Neuronal stem cell (in vitro differentiated cells): ENCODE measurements around the gene TIMP2.
A peak's percentile ranks its signal among the peaks of the same experiment; 100 is the strongest.
"Not testable (repeated sequence)": the region's sequence is repeated elsewhere in the genome, so short reads cannot be mapped to it uniquely, and the experiment has no call there.

Experiments used
- DNase-seq: peaks from one replicate; pipeline ENCODE4 v3.0.0-alpha.2; 2013; ENCODE audit warnings: low spot score
- H2AFZ ChIP-seq: one replicate; pipeline ENCODE4 v1.6.1; 2013; ENCODE audit warnings: mild to moderate bottlenecking, low read length, inconsistent platforms
- H2AK5ac ChIP-seq: 2 replicates; pipeline ENCODE4 v1.6.1; 2013; ENCODE audit warnings: low read depth, mild to moderate bottlenecking, inconsistent platforms, low read length, moderate library complexity, mixed read lengths
- H2BK120ac ChIP-seq: 2 replicates; pipeline ENCODE4 v1.6.1; 2013; ENCODE audit warnings: low read depth, mild to moderate bottlenecking, inconsistent platforms, low read length, moderate library complexity, mixed read lengths
- H2BK12ac ChIP-seq: one replicate; pipeline ENCODE4 v1.6.1; 2013; ENCODE audit warnings: low read length, inconsistent platforms
- H2BK15ac ChIP-seq: 2 replicates; pipeline ENCODE4 v1.6.1; 2013; ENCODE audit warnings: mild to moderate bottlenecking, low read length, inconsistent platforms, mixed read lengths
- H2BK5ac ChIP-seq: one replicate; pipeline ENCODE4 v1.6.1; 2013; ENCODE audit warnings: inconsistent platforms, mild to moderate bottlenecking, low read length, moderate library complexity
- H3K14ac ChIP-seq: one replicate; pipeline ENCODE4 v1.6.1; 2013; ENCODE audit warnings: low read length, inconsistent platforms
- H3K18ac ChIP-seq: 2 replicates; pipeline ENCODE4 v1.6.1; 2013; ENCODE audit warnings: low read length, inconsistent platforms
- H3K23ac ChIP-seq: 2 replicates; pipeline ENCODE4 v1.6.1; 2013; ENCODE audit warnings: low read depth, mild to moderate bottlenecking, mixed read lengths, low read length, inconsistent platforms; ENCODE audit not compliant: poor library complexity
- H3K27ac ChIP-seq: replicated peaks from 3 replicates; pipeline ENCODE4 v1.5.1; 2013; ENCODE audit warnings: low read length, inconsistent platforms
- H3K27me3 ChIP-seq, 3 experiments: 2 replicates each; pipeline ENCODE4 v1.6.1; 2013; ENCODE audit warnings: low read length in 3 of 3, mild to moderate bottlenecking in 2 of 3, inconsistent platforms in 1 of 3, low read depth in 1 of 3, mixed read lengths in 1 of 3, moderate library complexity in 1 of 3; ENCODE audit not compliant: control insufficient read depth in 3 of 3, insufficient read depth in 3 of 3
- H3K36me3 ChIP-seq, 2 donors: replicated peaks in 1 of 2; 2 replicates each; pipeline ENCODE4 v1.6.1; 2013; ENCODE audit warnings: low read length in 2 of 2; ENCODE audit not compliant: control insufficient read depth in 2 of 2, insufficient read depth in 2 of 2
- H3K4ac ChIP-seq: 2 replicates; pipeline ENCODE4 v1.6.1; 2013; ENCODE audit warnings: inconsistent platforms, mild to moderate bottlenecking, low read length, moderate library complexity
- H3K4me1 ChIP-seq, 2 donors: 1 replicate in 1 of 2; 2 replicates in 1 of 2; pipeline ENCODE4 v1.6.1; 2013; ENCODE audit warnings: low read length in 2 of 2, low read depth in 1 of 2; ENCODE audit not compliant: control insufficient read depth in 2 of 2, insufficient read depth in 1 of 2
- H3K4me2 ChIP-seq: one replicate; pipeline ENCODE4 v1.6.1; 2013; ENCODE audit warnings: mild to moderate bottlenecking, low read length, inconsistent platforms; ENCODE audit not compliant: insufficient read depth, poor library complexity, severe bottlenecking
- H3K4me3 ChIP-seq, 2 donors: 2 replicates each; pipeline ENCODE4 v1.5.1; 2013; ENCODE audit warnings: low read length in 2 of 2, mild to moderate bottlenecking in 2 of 2, inconsistent platforms in 1 of 2, moderate library complexity in 1 of 2
- H3K79me1 ChIP-seq: one replicate; pipeline ENCODE4 v1.6.1; 2013; ENCODE audit warnings: low read depth, mild to moderate bottlenecking, inconsistent platforms, low read length, moderate library complexity
- H3K9ac ChIP-seq: one replicate; pipeline ENCODE4 v1.6.1; 2013; ENCODE audit warnings: mild to moderate bottlenecking, low read depth, low read length, inconsistent platforms; ENCODE audit not compliant: poor library complexity
- H3K9me3 ChIP-seq, 2 donors: replicated peaks in 1 of 2; 2 replicates each; pipeline versions ENCODE3 to v1.6.1; 2013; ENCODE audit warnings: low read length in 2 of 2, mild to moderate bottlenecking in 2 of 2, inconsistent platforms in 1 of 2, low read depth in 1 of 2, mixed read lengths in 1 of 2, moderate library complexity in 1 of 2; ENCODE audit not compliant: control insufficient read depth in 2 of 2, insufficient read depth in 1 of 2
- H4K8ac ChIP-seq: one replicate; pipeline ENCODE4 v1.6.1; 2013; ENCODE audit warnings: low read depth, mild to moderate bottlenecking, inconsistent platforms, low read length, moderate library complexity
- H4K91ac ChIP-seq: one replicate; pipeline ENCODE4 v1.6.1; 2013; ENCODE audit warnings: low read length, low read depth, mild to moderate bottlenecking, inconsistent platforms; ENCODE audit not compliant: poor library complexity
- WGBS, 2 donors: extraction: QIAGEN DNeasy Blood & Tissue Kit; methylation state at CpG; one replicate each; pipeline ENCODE4 v1.1.7; 2013; ENCODE audit warnings: missing lambda C conversion rate in 2 of 2, mixed read lengths in 1 of 2; ENCODE audit not compliant: insufficient read length in 2 of 2, insufficient replicate concordance in 1 of 2; ENCODE audit errors: extremely low coverage in 2 of 2; 5-methylcytosine and 5-hydroxymethylcytosine counted together

TIMP2 gene

GRCh38 chr17:78902231-78902630 is 23.0 kb downstream of the TIMP2 start:
- H3K27ac ChIP-seq, H2BK120ac ChIP-seq, H3K4me2 ChIP-seq, H2BK5ac ChIP-seq, H3K9me3 ChIP-seq, H3K79me1 ChIP-seq, H4K91ac ChIP-seq, H3K4ac ChIP-seq, H2AFZ ChIP-seq, H3K9ac ChIP-seq, H3K27me3 ChIP-seq, DNase-seq, H3K4me3 ChIP-seq, H3K14ac ChIP-seq, H4K8ac ChIP-seq: not testable (repeated sequence)
- Histone ChIP-seq H3K4me1 (peaks cover 32% of the 10 kb centered on the region in 2 donors), H3K36me3 (peaks cover 2 to 15% of the 10 kb centered on the region in 2 donors), H2BK15ac (peak overlapping the region; percentile 4), H3K23ac (peak overlapping the region; percentile 22), H2BK12ac (peak overlapping the region; percentile 36), H3K18ac (peak overlapping the region; percentile 20), H2AK5ac (peak overlapping the region; percentile 61)
- no CpG with 5 or more reads among the region's 8 CpGs for WGBS, 2 donors

- H3K9ac ChIP-seq = no peak overlapping the region
- H3K23ac ChIP-seq = no peak overlapping the region
- no peak overlapping the region for H2BK120ac ChIP-seq
- no CpG with 5 or more reads among the region's 10 CpGs for WGBS, 2 donors
- no peak overlapping the region for H2AFZ ChIP-seq
- H3K4me2 ChIP-seq = no peak overlapping the region
- H3K18ac ChIP-seq = no peak overlapping the region
- no peak overlapping the region for H3K4ac ChIP-seq
- H2BK5ac ChIP-seq = no peak overlapping the region
- no peaks in the 10 kb centered on the region for H3K9me3 ChIP-seq
- no peak overlapping the region for H4K8ac ChIP-seq
- peaks cover 32 to 33% of the 10 kb centered on the region in 2 donors for H3K4me1 ChIP-seq
- H2BK12ac ChIP-seq = no peak overlapping the region
- peaks cover 2 to 15% of the 10 kb centered on the region in 2 donors for H3K36me3 ChIP-seq
- H3K27me3 ChIP-seq = no peaks in the 10 kb centered on the region
- no peak overlapping the region for H3K27ac ChIP-seq
- H2AK5ac ChIP-seq = no peak overlapping the region
- H2BK15ac ChIP-seq = no peak overlapping the region
- H3K79me1 ChIP-seq = peaks cover 12% of the 10 kb centered on the region
- no peak overlapping the region for H3K4me3 ChIP-seq
- DNase-seq = no peak
- no peak overlapping the region for H3K14ac ChIP-seq
- no peak overlapping the region for H4K91ac ChIP-seq
Measured at GRCh38 chr17:78901806-78902205, 23.4 kb downstream of the TIMP2 start.

GRCh38 chr17:78900816-78901215 is 24.4 kb downstream of the TIMP2 start:
- no CpG with 5 or more reads among the region's 29 CpGs for WGBS, 2 donors
- H3K27ac ChIP-seq = no peak overlapping the region

GRCh38 chr17:78899361-78900260 is 25.6 kb downstream of the TIMP2 start:
- Histone ChIP-seq H3K4me3 (no peak overlapping the region), H4K91ac (no peak overlapping the region), H3K36me3 (peaks cover 2 to 15% of the 10 kb centered on the region in 2 donors), H3K9me3 (no peaks in the 10 kb centered on the region), H2BK120ac (no peak overlapping the region), H3K4me1 (peaks cover 39 to 41% of the 10 kb centered on the region in 2 donors), H3K4ac (no peak overlapping the region), H3K27me3 (no peaks in the 10 kb centered on the region), H3K9ac (no peak overlapping the region), H2AK5ac (peak overlapping the region; percentile 76), H3K79me1 (peaks cover 17% of the 10 kb centered on the region), H3K14ac (no peak overlapping the region), H2BK15ac (no peak overlapping the region), H3K18ac (peak overlapping the region; percentile 87), H3K23ac (no peak overlapping the region), H3K4me2 (no peak overlapping the region), H3K27ac (peak overlapping the region; percentile 70), H2BK12ac (no peak overlapping the region), H2BK5ac (no peak overlapping the region), H4K8ac (no peak overlapping the region), H2AFZ (no peak overlapping the region)
- no peak for DNase-seq
- WGBS, 2 donors = no CpG with 5 or more reads among the region's 18 CpGs

More at GRCh38 chr17:78900816-78901215, 24.4 kb downstream of the TIMP2 start:
- H2BK120ac ChIP-seq = no peak overlapping the region
- H3K4ac ChIP-seq = no peak overlapping the region
- H3K18ac ChIP-seq = peak overlapping the region; percentile 60
- peak overlapping the region; percentile 59 for H3K14ac ChIP-seq
- H3K4me1 ChIP-seq = peaks cover 32 to 37% of the 10 kb centered on the region in 2 donors
- no peak overlapping the region for H4K8ac ChIP-seq
- no peak overlapping the region for H2BK12ac ChIP-seq
- no peak overlapping the region for H3K4me3 ChIP-seq
- H3K27me3 ChIP-seq = no peaks in the 10 kb centered on the region
- H2AFZ ChIP-seq = no peak overlapping the region
- H3K36me3 ChIP-seq = peaks cover 2 to 15% of the 10 kb centered on the region in 2 donors
- no peak overlapping the region for H2BK5ac ChIP-seq
- peak overlapping the region; percentile 23 for H3K23ac ChIP-seq
- no peak for DNase-seq
- H2BK15ac ChIP-seq = peak overlapping the region; percentile 9
- no peaks in the 10 kb centered on the region for H3K9me3 ChIP-seq
- H3K9ac ChIP-seq = no peak overlapping the region
- no peak overlapping the region for H3K4me2 ChIP-seq
- H4K91ac ChIP-seq = no peak overlapping the region
- no peak overlapping the region for H2AK5ac ChIP-seq
- H3K79me1 ChIP-seq = peaks cover 17% of the 10 kb centered on the region
